GM21576 (cell line): ENCODE measurements around the gene PFN3.
"Not testable (repeated sequence)": the region's sequence is repeated elsewhere in the genome, so short reads cannot be mapped to it uniquely, and the experiment has no call there.

ENCODE experiments used
- ATAC-seq: cut with Tn5 transposase; IDR thresholded peaks from one replicate; pipeline ENCODE4 v1.9.1; 2021; ENCODE audit warnings: mild to moderate bottlenecking, moderate library complexity; ENCODE audit not compliant: unreplicated experiment

PFN3 gene

DNA sequence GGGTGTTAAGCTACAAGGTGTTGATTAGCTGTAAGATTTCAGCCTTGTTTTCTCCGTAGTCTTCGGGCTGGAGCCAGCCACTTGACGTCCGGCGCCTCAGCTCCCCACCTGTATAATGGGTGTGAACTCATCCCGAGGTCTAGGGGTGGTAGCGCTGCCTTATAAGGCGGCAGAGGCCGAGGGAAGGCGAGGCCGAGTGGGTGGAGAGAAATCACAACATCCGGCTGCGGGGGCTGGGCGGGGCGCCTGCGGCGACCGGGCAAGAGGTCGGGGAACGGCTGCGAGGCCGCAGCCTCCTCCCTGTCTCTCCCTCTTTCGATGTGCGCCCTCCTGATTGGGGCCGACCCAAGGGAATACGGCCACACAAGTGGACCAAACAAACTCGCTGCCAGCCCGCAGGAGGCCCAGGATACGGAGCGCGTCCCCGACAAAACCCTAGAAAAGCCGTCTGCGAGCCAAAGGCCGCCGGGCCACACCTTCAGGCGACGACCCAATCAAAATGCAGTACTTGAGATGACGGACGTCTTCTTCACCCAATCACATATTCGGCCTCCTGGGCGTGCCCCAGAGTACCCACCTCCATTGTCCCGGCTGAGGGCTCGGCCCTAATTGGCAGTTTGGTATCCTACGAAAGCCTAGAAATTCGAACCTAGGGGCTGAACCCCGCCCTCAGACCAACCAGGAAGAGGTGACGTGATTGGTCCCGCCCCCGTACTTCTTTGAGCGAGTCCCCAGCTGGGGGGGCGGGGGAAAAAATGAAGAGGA is 25.5 kb upstream of the PFN3 start:
- peak; percentile 73 for ATAC-seq

- ATAC-seq: no peak
These were observed 24.8 kb upstream of the PFN3 start for GRCh38 chr5:177425196-177425800.

DNA sequence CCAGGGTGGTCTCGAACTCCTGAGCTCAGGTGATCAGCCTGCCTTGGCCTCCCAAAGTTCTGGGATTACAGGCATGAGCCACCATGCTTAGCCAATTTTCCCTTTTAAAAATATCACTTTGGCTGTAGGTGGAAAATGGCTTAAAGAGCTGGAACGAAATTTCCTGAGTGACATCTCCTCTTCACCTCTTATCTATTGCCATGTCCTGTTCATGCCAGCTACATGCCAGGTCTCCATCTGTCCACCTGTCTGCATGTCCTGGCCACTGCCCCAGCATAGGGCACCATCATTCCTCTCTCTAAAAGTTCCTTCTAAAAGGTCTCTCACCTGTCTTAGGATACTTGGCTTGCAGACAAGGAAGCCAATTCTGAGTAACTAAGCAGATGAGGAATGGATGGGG is 23.2 kb upstream of the PFN3 start:
- ATAC-seq: no peak

- no peak for ATAC-seq
These were observed 20.8 kb upstream of the PFN3 start for GRCh38 chr5:177421062-177421798.

DNA sequence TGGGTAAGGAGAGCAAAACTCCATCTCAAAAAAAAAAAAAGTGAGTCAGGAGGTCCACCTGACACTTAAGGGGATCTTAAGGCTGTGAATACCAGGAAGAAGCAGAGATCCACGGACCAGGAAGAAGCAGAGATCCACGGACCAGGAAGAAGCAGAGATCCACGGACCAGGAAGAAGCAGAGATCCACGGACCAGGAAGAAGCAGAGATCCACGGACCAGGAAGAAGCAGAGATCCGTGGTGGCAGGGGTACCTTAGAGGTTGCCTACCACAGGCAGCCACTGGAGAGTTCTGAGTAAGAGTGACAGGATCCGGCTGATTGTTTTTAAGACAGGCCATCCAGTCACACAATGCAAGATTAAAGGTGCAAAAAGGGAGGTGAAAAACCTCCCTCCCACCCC is 20.0 kb upstream of the PFN3 start:
- ATAC-seq: not testable (repeated sequence)

DNA sequence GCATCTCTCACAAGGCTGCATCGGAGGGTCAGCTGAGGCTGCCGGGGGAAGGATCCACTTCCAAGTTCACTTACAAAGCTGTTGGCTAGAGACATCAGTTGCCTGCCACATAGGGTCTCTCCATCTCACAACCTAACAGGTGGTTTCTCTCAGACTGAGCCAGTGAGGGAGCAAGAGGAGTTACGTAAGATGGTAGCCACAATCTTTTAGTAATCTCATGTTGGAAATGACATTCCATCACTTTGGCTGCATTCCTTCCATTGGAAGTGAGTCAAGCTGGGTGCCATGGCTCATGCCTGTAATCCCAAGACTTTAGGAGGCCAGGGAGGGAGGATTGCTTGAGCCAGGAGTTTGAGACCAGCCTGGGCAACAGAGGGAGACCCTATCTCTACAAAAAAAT is 18.6 kb upstream of the PFN3 start:
- ATAC-seq: no peak

DNA sequence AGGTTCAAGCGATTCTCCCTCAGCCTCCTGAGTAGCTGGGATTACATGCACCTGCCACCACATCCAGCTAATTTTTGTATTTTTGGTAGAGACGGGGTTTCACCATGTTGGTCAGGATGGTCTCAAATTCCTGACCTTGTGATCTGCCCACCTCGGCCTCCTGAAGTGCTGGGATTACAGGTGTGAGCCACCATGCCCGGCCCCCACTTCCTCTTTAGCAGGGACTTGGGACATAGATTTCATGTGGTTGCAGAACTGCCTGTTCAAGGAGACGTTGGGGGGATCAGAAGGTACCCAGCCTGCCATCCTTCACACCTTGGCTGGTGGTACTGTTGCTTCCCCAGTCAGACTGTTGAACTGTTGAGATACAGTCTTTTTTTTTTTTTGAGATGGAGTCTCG is 16.6 kb upstream of the PFN3 start:
- ATAC-seq: not testable (repeated sequence)

GRCh38 chr5:177414481-177414880 is 14.0 kb upstream of the PFN3 start:
- no peak for ATAC-seq

DNA sequence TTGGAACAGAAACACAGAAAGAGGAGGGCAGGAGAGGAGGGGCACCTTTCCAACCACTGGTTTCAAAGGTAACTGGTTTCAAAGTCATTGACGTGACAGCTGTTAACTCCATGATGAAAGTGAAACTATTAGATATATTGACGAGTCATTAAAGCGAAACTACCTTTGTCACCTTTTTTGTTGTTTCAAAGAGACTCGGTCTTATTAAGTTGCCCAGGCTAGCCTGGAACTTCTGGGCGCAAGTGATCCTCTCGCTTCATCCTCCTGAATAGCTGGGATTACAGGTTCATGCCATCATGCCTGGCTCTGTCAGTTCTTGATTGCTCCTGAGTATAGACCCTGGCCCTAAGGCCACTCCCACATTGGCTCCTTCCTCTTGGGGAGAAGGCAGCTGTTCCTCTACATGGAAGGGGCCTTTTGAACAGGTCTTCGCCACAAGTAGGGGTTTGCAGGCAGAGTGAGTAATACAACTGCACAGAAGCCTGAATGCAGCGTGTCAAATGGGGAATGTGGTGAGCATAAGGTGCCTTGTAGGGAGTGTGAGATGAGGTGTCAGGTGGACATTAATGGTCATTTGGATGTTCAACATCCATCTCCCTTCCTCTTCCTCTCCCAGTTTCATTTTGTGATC is 12.3 kb upstream of the PFN3 start:
- peak; percentile 54 for ATAC-seq

DNA sequence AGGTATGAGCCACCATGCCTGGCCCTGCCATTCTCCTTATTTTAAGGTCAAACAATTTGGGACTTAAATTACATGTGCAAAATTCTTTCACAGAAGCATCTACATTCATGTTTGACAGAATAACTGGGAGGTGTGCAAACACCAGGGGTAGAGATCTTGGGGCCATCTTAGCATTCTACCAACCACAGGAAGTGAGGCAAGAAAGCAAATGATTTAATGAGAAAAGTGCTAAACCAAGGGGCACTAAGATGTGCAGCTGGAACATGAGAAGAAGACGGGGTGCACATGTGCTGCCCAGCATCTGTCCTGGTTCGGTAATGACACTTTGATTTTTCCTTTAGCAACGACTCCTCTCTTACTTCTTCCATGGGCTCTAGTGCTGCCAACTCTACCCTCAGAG is 10.1 kb upstream of the PFN3 start:
- ATAC-seq: no peak

GRCh38 chr5:177409043-177409801 is 8.8 kb upstream of the PFN3 start, which contains the start of gene F12:
F12 (minus strand) TSS chr5:177409564; CDS start chr5:177409527, 37 bp downstream.
- no peak for ATAC-seq

DNA sequence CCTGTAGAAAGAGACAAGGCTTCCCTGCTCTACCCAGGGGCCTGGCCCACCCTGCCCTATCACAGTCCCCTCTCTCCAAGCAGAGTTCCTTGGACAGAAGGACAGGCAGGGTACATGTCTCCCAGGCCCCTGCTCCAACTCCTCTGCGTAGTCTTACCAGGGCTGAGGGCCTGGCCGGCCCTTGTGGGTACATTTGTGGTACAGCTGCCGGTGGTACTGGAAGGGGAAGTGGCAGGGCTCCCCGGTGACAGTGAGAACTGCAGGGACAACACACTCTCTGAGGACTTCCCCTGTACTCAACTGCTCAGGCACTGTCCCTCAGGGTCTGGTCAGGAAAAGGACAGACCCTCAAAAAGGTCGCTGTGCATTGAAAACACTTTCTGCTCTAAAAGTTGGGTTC is 5.3 kb upstream of the PFN3 start:
- ATAC-seq: no peak

GRCh38 chr5:177405312-177405711 is 4.9 kb upstream of the PFN3 start:
- no peak for ATAC-seq

DNA sequence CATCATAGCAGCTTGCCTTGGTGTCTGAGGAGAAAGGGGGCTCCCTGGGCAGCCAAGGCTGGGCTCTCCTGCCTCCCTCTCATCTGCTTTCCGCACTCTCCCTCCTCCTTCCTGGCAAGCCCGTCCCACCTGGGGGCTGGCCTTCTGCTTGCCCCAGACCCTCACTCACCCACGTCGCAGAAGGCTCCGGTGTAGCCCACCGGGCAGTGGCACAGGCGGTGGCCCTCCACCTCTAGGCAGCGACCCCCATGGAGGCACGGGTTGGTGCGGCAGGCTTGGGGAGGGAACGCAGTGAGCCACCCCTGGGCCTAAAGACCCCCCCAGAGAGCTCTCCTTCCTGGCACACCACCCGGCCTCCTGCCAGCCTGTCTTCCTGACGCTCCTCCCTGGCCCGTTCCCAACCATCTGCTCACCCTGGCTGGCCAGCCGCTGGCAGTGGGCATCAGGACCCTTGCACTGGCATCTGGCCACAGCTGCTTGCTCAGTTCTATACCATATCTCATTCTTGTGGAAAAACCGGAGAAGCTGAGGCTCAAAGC is 4.2 kb upstream of the PFN3 start:
- ATAC-seq: no peak

DNA sequence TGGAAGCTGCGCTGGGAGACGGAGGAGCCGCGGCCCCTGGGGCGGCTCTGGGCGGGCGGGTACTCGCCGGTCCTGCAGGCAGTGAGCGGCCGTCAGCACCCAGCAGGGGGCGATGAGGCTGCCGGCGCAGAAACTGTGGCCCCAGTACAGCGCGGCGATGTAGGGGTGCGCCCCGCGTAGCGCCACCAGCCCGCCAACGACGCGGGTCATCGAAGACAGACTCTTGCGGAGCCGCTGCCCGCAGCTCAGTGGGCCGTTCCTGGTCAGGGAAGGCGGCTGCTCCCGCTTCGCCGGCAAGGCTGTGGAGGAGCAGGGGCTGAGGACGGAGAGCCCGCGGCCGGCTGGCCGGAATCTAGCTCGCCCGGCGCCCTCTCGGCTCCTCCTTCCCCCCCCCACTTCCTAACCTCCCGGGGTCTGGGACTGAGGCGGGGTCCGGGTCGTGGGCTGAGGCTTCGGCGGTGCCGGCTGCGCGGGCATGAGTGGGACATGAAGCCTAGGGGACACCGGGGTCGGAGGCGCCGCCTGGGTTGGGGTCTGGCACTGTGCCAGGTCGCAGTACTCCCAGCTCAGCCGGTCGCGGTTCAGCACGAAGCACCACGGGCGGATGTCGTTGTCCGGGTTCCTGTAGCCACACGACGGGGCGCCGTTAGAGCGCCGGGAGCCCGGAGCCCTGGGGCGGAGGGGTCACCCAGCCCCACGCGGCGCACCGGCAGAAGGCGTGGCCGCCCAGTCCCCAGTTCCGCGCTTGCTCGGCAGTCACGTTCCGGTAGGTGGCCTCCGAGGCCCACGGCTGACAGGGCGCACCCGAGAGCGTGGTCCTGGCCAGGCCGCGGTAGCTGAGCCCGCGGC is 3.6 kb upstream of the PFN3 start:
- peak; percentile 68 for ATAC-seq

DNA sequence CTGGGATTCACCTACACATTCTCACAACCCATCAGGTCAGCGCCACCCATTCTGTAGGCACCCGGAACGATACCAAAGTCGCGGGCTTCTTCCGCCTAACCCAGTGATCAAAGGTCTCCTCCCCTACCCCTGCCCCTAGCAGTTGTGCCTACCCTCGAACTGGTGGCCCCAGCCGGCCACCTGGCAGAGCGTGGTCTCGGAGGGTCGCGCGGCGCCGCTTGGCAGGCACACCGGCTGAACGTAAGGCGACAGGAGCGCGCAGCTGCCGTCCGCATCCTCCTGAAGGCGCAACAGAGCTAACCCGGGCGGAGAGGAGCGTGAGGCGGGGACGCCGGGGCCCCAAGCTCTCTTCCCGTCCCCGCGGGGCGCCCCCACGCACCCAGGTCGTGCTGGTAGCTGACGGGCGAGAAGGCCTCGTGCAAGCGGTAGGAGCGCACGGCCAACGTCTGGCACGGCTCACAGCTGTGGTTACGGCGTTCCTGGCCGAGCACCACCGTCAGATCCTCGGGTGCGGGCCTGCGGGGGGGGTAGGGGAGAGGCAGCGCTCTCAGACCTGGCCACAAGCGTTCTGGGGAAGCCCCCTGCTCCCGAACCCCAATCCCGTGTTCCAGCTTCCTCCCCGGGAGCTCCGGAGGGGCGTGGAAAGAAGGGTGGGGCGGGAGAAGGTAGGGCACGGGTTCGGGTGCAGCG is 2.8 kb upstream of the PFN3 start:
- peak; percentile 13 for ATAC-seq

DNA sequence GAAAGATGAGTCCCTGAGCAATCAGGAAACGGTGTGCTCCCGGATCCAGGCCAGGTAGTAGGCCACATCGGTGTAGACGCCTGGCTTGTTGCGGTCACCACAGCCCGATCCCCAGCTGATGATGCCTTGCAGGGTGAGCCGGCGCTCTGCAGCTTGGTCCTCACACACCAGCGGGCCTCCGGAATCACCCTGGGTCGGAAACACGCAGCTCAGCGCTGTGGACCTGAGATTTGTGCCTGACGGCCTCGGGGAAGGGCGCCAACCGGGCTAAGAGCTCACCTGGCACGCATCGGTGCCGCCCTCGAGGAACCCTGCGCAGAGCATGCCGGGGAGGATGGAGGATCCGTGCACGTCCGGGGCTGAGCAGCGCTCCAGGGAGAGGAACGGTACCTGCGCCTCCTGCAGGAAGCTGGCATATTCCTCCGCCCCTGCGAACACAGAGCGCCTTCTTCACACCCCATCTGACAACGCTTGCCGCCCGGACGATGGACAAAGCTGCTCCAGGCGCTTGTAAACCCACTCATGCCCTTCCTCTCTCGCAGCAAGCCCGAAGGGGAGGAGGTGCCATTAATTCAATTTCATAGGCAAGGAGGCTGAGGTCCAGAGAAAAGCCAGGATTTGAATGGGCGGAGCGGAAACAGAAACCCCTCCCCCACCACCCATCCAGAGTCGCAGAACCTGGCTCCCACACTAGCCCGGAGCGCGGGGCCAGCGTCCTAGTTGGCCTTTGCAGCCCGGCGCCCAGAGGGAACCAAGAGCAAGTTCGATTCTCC is 2.0 kb upstream of the PFN3 start:
- ATAC-seq: no peak

- ATAC-seq: no peak
These were observed 2.5 kb downstream of the PFN3 start for GRCh38 chr5:177397875-177398390.
